NCI-H2029 treated with DMSO at 0.1 percent for 48 hours (cell line): Measurements from ENCODE around the gene FASTK.
"Not testable (repeated sequence)": the region's sequence is repeated elsewhere in the genome, so short reads cannot be mapped to it uniquely, and the experiment has no call there.

Experiments used
- DNase-seq: peaks from one replicate; lab custom pipeline; 2025; lab: John Stamatoyannopoulos, UW

The FASTK gene

GRCh38 chr7:151026771-151027727 lies 53.6 kb downstream of the FASTK start:
- DNase-seq, result not testable (repeated sequence)
